Adipocyte (in vitro differentiated cells): ENCODE measurements around the gene SEMA4G.
"Not testable (repeated sequence)": the region's sequence is repeated elsewhere in the genome, so short reads cannot be mapped to it uniquely, and the experiment has no call there.

Experiments used
- DNase-seq: peaks from one replicate; pipeline ENCODE4 v3.0.0-alpha.2; 2015; ENCODE audit warnings: low read depth
- H3K27me3 ChIP-seq: replicated peaks from 2 replicates; pipeline ENCODE4 v1.7.0; 2013; ENCODE audit warnings: mild to moderate bottlenecking, low read length, moderate library complexity; ENCODE audit not compliant: control insufficient read depth, insufficient read depth
- H3K36me3 ChIP-seq: 2 replicates; pipeline ENCODE4 v1.7.0; 2013; ENCODE audit warnings: low read length, mild to moderate bottlenecking, moderate library complexity; ENCODE audit not compliant: control insufficient read depth, insufficient read depth, severe bottlenecking
- H3K4me1 ChIP-seq: 2 replicates; pipeline ENCODE4 v1.7.0; 2013; ENCODE audit warnings: mild to moderate bottlenecking, low read length, moderate library complexity; ENCODE audit not compliant: control insufficient read depth, insufficient read depth
- H3K4me3 ChIP-seq: 2 replicates; pipeline ENCODE4 v1.7.0; 2013; ENCODE audit warnings: mild to moderate bottlenecking, low read length, moderate library complexity
- H3K9ac ChIP-seq: 2 replicates; pipeline ENCODE4 v1.7.0; 2013; ENCODE audit warnings: mild to moderate bottlenecking, low read length, moderate library complexity
- H3K9me3 ChIP-seq: 2 replicates; pipeline ENCODE4 v1.7.0; 2013; ENCODE audit warnings: mild to moderate bottlenecking, low read length, moderate library complexity; ENCODE audit not compliant: control insufficient read depth

SEMA4G gene

DNA sequence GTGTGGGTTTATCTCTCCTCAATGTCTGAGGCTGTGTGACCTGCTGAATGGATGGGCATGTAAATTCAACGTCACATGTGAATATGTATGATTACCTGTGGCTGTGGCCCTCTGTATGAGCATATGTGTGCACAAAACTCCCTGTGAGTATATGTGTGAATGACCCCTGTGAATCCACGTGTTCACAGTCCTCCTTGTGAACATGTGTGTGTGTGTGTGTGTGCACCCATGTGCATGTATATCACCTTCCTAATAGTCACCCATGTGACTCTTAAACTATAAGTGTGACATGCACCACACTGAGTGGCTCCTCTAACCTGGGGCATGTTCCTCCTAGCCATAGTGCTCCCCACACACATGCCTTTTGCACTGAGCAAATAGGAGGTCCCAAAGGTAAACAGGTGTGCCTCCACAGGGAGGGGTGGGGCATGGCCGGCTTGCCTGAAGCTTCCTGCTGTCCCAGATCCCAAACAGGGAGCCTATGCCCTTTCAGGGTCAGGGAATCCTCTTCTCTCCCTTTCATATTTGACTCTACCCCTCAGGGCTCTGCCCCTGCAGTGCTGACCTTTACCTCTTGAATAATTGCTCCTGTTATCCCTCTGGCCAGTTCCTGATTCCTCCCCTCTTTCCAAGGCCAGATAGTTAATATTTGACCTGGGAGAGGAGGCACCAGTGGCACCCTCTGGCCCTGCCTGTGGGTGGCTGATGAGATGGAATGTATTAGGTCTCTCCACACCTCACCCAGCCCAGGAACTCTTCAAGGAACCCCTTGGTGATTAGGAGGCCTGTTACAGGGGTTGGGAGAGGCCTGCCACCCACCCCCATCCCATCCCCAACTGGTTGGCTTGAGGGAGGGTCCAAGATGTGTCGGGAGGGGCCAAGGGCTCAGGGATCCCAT lies 1.9 kb downstream of the SEMA4G start:
- Histone ChIP-seq H3K27me3 (peaks cover 5% of the 10 kb centered on the region), H3K9me3 (no peaks in the 10 kb centered on the region), H3K9ac (no peak overlapping the region), H3K4me1 (peaks cover 6% of the 10 kb centered on the region), H3K4me3 (no peak overlapping the region), H3K36me3 (peaks cover 4% of the 10 kb centered on the region)
- no peak for DNase-seq

DNA sequence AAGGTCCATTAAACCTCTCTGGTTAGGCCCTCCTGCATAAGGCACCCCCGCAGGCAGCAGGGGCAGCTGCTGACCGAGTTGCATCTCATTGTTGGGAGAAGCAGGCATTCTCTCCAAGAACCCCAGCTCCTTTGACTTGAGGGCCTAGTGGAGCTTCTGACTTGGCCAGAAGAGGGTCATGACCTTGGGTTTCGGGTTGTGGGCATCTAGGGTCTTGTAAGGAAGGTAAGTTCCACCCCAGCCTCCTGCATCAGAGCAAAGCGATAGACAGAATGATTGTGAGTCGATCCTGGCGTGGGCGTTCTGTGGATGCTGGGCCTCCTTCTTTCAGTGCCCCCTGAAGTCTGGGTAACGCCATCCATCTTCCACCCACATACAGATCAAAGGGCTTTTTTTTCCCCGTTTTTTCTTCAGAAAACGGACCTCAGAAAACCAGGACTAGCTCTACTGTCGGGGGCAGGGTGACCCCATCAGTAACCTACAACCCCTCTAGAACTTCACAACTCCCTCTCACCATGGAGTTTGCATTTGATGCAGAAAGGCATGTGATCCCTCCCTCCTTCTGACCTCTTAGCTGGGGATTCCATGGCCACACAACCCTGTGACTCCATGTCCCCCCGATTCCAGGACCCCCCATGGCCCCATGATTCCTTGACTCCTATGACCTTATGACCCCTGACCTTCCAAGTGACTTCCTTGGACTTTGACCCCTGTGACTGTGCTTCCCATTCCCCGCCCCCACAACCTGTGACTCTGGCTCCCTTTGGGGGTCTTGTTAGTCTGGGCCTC lies 3.0 kb downstream of the SEMA4G start:
- Histone ChIP-seq H3K4me3 (no peak overlapping the region), H3K36me3 (no peaks in the 10 kb centered on the region), H3K9me3 (no peaks in the 10 kb centered on the region), H3K27me3 (peaks cover 5% of the 10 kb centered on the region), H3K9ac (no peak overlapping the region), H3K4me1 (peaks cover 6% of the 10 kb centered on the region)
- no peak for DNase-seq

DNA sequence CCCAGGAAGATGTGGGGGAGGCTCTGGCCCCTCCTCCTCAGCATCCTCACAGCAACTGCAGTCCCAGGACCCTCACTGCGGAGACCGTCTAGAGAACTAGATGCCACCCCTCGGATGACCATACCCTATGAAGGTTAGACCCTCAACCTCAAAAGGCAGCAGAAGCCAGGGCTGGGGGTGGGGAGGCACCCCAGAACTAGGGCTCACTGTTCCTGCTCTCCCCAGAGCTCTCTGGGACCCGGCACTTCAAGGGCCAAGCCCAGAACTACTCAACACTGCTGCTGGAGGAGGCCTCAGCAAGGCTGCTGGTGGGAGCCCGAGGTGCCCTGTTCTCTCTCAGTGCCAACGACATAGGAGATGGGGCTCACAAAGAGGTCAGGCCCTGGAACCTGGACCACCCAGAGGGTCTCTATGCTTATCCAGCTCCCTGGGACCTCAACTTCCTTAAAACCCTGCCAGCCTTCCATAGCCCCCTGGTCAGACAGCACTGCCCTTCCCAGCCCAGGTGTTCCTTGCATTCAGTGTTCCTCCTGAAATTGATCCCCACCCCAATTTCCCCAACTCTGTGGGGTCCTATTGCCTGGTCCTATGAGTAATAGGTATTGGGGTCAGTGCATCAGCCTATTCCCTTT lies 3.7 kb downstream of the SEMA4G start:
- Histone ChIP-seq H3K9ac (no peak overlapping the region), H3K4me3 (no peak overlapping the region), H3K9me3 (no peaks in the 10 kb centered on the region), H3K27me3 (peaks cover 5% of the 10 kb centered on the region), H3K36me3 (no peaks in the 10 kb centered on the region), H3K4me1 (peaks cover 6% of the 10 kb centered on the region)
- no peak for DNase-seq

DNA sequence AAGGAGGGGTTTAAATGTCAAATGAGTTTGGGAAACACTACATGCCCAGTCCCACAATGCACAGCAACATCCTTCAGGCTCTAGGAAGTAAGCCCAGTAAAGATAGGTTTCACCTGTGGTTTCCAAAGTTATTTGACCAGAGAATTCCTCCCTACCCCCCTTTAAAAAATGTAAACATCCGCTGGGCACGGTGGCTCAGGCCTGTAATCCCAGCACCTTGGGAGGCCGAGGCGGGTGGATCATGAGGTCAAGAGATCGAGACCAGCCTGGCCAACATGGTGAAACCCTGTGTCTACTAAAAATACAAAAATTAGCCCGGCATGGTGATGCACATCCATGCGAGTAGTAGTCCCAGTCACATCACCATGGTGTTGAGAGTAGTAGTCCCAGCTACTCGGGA lies 6.1 kb downstream of the SEMA4G start:
- H3K4me1 ChIP-seq, DNase-seq, H3K27me3 ChIP-seq, H3K4me3 ChIP-seq, H3K9me3 ChIP-seq, H3K36me3 ChIP-seq, H3K9ac ChIP-seq: not testable (repeated sequence)

DNA sequence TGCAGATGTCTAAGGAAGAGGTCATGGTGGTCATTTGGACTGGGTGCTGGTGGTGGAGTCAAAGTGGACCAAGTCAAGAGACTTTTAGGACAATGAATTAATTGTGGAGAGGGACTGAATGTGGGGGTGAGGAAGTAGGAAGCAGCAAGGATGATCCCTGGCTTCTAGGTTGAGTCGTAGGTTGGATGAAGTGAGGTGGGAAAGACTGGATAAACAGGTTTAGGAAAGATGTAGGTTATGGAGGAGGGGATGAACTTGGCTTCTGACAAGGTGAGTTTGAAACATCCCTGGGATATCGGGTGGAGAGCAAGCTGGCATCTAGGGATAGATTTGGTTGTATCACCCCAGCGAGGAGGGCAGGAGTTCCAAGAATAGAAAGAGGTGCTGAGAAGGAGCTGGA lies 7.6 kb downstream of the SEMA4G start:
- no peaks in the 10 kb centered on the region for H3K27me3 ChIP-seq
- H3K36me3 ChIP-seq, result peaks cover 7% of the 10 kb centered on the region
- H3K4me1 ChIP-seq, result no peaks in the 10 kb centered on the region
- no peak overlapping the region for H3K4me3 ChIP-seq
- H3K9ac ChIP-seq, result no peak overlapping the region
- H3K9me3 ChIP-seq, result no peaks in the 10 kb centered on the region
- no peak for DNase-seq

DNA sequence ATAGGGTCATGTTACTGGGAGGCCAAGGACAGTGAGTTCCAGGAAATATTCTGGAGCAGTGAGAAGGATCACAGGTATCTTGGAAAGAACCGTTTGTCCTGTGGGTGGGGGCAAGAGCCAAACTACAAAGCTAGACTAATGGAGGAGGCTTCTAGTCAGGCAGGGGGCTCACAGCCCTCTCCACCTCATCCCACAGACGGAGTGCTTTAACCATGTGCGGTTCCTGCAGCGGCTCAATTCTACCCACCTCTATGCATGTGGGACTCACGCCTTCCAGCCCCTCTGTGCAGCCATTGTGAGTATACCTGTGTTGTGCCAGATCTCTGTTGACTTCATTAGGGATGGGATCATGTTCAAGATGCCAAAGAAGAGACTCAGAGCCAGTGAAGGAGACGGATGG lies 8.1 kb downstream of the SEMA4G start:
- no peaks in the 10 kb centered on the region for H3K9me3 ChIP-seq
- H3K4me3 ChIP-seq, result no peak overlapping the region
- no peaks in the 10 kb centered on the region for H3K27me3 ChIP-seq
- no peak overlapping the region for H3K9ac ChIP-seq
- H3K4me1 ChIP-seq, result no peaks in the 10 kb centered on the region
- peaks cover 7% of the 10 kb centered on the region for H3K36me3 ChIP-seq
- DNase-seq, result no peak

DNA sequence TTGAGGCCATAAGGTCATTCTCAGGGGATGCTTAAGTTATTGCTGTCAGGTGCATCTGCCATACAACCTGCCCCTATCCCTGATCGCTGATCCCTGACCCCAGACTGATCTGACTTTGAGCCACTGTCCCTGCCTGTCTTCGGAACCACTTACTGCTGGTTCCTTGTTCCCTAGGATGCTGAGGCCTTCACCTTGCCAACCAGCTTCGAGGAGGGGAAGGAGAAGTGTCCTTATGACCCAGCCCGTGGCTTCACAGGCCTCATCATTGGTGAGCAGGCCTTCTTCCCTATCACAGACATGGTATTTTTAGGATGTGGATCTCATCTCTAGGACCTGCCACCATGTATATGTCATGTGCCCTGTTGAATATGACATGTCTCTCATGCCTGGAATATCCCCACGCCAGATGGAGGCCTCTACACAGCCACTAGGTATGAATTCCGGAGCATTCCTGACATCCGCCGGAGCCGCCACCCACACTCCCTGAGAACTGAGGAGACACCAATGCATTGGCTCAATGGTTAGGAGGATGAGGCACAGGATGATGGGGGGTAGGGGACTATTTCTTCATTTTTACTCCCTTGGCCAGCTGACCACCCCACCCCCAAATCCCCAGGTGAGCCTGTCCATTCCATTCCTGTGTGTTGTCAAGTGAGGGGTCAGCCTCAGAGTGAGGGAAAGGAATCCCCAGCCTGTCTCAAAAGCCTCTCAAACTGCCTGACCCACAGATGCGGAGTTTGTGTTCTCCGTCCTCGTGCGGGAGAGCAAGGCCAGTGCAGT lies 9.0 kb downstream of the SEMA4G start:
- no peak overlapping the region for H3K4me3 ChIP-seq
- no peaks in the 10 kb centered on the region for H3K9me3 ChIP-seq
- DNase-seq, result no peak
- H3K27me3 ChIP-seq, result no peaks in the 10 kb centered on the region
- no peaks in the 10 kb centered on the region for H3K4me1 ChIP-seq
- no peak overlapping the region for H3K9ac ChIP-seq
- peaks cover 7% of the 10 kb centered on the region for H3K36me3 ChIP-seq

DNA sequence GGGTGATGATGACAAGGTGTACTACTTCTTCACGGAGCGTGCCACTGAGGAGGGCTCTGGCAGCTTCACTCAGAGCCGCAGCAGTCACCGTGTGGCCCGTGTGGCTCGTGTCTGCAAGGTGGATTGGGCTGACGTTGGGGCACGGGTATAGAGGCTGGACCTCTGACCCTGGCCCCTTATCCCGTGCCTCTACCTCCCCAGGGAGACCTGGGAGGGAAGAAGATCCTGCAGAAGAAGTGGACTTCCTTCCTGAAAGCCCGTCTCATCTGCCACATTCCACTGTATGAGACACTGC lies 9.5 kb downstream of the SEMA4G start:
- Histone ChIP-seq H3K27me3 (no peaks in the 10 kb centered on the region), H3K9me3 (no peaks in the 10 kb centered on the region), H3K9ac (no peak overlapping the region), H3K4me1 (no peaks in the 10 kb centered on the region), H3K36me3 (peaks cover 7% of the 10 kb centered on the region), H3K4me3 (no peak overlapping the region)
- no peak for DNase-seq

DNA sequence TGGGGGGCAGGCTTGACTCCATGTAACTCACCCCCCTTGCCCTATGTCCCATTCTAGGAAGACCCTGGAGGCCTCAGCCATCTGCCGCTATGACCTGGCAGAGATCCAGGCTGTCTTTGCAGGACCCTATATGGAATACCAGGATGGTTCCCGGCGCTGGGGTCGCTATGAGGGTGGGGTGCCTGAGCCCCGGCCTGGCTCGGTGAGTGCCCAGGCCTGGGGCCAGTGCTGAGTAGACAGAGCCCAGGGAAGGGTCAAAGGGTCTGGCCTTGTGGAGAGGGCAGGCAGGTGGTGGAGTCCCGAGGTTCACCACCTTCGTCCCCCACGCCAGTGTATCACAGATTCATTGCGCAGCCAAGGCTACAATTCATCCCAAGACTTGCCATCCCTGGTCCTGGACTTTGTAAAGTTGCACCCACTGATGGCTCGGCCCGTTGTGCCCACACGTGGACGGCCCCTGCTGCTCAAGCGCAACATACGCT lies 10.5 kb downstream of the SEMA4G start:
- Histone ChIP-seq H3K27me3 (no peaks in the 10 kb centered on the region), H3K36me3 (peaks cover 7% of the 10 kb centered on the region), H3K9me3 (no peaks in the 10 kb centered on the region), H3K4me1 (no peaks in the 10 kb centered on the region), H3K4me3 (no peak overlapping the region), H3K9ac (no peak overlapping the region)
- DNase-seq, result no peak

DNA sequence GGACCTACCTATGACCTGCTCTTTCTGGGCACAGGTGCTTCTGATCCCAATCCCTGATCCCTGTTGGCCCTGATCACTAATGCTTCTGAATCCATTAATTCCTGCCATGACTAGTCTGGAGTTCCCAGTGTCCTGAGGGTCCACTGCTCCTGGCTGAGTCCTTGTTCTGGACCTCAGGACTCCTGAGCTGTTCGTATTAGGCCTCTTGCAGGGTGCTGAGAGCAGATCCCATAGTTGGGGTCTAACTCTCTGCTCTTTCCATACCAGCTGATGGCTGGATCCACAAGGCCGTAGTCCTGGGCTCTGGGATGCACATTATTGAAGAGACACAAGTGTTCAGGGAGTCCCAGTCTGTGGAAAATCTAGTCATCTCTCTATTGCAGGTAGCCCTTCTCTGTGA lies 11.0 kb downstream of the SEMA4G start:
- no peaks in the 10 kb centered on the region for H3K27me3 ChIP-seq
- no peak overlapping the region for H3K4me3 ChIP-seq
- no peaks in the 10 kb centered on the region for H3K4me1 ChIP-seq
- peaks cover 7% of the 10 kb centered on the region for H3K36me3 ChIP-seq
- no peaks in the 10 kb centered on the region for H3K9me3 ChIP-seq
- DNase-seq, result no peak
- H3K9ac ChIP-seq, result no peak overlapping the region

DNA sequence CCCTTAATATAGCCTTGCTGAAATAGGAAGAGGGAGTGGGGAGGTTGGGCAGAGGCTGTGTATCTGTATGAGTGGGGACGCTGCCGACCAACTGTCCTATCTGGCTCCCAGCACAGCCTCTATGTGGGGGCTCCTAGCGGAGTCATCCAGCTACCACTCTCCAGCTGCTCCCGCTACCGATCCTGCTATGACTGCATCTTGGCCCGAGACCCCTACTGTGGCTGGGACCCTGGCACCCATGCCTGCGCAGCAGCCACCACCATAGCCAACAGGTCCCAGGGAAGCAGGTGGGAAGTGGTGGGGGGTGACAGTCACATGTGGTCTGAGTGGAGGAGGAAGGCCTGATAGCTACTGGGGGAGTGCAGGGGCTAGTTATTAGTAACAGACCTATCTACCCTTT lies 11.4 kb downstream of the SEMA4G start:
- no peak for DNase-seq
- peaks cover 7% of the 10 kb centered on the region for H3K36me3 ChIP-seq
- H3K4me3 ChIP-seq, result no peak overlapping the region

More for the DNA sequence above, 11.4 kb downstream of the SEMA4G start:
- Histone ChIP-seq H3K27me3 (no peaks in the 10 kb centered on the region), H3K9me3 (no peaks in the 10 kb centered on the region), H3K9ac (no peak overlapping the region), H3K4me1 (no peaks in the 10 kb centered on the region)
